ENCODE results near the gene TCP1.
"Not testable (repeated sequence)": the region's sequence is repeated elsewhere in the genome, so short reads cannot be mapped to it uniquely, and the experiment has no call there.

The TCP1 gene

DNA sequence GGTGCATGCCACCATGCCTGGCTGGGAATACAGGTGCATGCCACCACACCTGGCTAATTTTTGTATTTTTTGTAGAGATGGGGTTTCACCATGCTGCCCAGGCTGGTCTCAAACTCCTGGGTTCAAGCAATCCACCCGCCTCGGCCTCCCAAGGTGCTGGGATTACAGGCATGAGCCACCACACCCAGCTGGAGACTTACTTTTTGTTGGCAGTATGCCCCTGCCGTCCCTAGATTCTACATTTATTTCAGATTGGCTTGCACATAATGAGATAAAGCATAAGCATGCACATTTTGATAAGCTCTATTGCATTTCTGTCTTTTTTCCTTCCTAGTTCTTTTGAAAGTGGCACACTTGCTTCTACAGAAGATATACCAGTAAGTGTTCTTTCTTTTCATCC, 27.4 kb upstream of the TCP1 start:
- DNase-seq, result not testable (repeated sequence)

DNA sequence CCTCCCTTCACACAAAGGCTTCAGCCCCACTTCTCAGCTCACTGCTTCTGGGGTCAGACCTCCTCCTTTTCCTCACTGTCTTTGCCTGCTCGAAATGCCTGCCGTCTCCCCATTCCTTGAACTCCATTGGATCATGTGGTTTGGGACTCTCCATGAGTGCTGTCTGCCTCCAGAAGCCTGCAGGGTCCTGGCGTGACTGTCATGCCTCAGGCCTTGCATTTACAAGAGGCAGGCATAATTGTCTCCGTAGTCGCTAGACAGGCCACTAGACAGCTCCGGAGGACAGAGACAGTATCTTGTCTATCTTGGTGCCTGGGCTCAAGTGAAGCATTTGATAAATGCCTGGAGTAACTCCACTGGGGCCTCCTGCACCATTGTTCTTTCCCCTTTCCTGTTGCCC, 26.0 kb upstream of the TCP1 start:
- DNase-seq, result no peak

DNA sequence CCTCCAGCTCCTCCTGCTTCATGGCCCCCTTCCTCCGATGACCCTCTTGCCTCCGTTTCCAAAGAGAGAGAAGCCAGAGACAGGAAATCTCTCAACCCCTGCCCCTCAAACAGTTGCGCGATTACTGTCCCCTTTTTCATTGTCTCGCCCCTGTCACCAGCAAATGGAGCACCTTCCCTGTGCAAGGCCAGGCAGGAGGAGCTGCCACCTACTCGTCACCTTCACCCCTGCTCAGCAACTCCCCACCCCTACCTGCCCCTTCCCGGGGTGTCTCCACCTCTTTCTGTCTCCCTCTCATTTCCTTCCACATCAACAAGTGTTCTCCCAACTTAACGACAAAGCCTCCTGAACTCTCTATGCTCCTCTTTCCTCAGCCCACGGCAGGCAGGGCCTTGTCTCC, 24.4 kb upstream of the TCP1 start:
- DNase-seq, result no peak

DNA sequence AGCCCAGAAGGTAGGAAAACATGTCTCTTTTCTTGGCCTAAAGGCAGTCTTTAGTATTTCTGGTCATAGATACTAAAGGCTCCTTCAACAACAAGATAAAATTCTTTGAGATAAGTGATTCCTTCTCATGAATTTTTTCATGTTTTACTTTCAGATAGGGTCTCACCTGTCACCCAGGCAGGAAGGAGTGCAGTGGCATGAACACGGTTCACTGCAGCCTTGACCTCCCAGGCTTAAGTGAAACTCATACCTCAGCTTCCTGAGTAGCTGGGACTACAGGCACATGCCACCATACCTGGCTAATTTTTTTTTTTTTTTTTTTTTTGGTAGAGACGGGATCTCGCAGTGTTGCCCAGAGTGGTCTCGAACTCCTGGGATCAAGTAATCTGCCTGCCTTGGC, 19.7 kb upstream of the TCP1 start:
- no peak for DNase-seq

DNA sequence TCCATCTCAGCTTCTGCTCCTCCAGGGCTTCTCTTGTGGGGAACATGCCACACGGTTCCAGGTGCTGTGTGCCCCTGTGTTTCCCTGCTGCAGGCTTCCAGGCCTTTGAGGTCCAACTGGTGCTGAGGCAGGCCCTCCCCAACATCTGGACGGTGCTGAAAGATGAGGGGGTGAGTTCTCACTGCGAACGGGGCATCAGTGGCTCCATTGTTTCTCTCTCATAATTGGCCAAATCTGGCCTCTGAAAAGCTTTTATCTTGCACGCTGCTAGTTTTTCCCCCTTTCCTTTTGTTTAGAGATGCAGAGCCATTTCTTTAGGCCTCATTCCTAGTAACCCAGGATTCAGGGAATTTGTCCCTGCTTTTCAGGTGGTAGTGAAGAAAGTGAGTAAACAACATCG, 19.2 kb upstream of the TCP1 start:
- DNase-seq, result no peak

DNA sequence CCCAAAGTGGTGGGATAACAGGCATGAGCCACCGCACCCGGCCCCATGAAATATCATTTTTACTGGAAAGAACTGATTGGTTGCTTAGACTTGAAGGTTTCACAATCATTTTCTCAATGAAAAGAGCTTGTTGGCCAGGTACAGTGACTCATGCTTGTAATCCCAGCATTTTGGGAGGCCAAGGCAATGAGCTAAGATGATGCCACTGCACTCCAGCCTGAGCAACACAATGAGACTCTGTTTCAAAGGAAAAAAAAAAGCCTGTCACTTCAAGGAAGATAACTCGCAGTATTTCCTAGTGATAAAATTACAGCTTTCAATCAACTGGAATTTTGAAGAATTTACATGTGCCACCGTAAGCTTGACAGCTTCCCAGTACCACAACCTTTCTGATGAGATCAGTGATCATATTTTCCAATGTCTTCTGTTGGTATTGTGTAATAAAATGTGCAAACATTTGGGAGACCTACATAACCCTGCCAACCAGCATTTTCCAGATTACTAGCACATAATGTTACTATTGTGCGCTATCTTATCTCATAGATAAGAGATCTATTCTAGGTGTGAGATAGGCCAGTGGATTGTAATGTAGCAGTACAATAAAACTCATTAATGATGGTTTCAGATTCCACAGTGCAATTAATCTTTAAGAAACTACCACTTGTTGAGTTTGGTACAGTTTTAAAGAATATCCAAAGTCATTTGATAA, 17.9 kb upstream of the TCP1 start:
- DNase-seq, result no peak

DNA sequence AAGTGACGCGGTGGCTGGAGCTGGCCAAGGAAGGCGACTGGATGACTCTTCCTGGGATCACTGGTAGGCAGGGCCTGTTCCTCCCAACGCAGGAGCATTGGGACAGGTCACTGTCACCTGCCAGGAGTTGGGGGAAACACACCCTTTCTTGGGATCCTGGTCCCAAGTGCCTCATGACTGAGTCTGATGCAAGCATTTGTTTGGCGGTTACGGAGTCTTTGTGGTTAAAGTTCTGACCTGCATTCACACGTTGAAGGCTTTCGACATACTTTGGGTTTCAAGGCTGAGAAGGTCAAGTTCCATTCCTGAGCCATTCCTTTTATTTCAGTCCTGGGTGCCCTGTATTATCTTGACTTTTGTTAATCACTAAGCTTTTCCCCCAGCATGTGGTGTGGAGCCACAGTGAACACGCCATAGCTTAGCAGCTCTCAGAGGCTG, 16.6 kb upstream of the TCP1 start:
- DNase-seq, result no peak

DNA sequence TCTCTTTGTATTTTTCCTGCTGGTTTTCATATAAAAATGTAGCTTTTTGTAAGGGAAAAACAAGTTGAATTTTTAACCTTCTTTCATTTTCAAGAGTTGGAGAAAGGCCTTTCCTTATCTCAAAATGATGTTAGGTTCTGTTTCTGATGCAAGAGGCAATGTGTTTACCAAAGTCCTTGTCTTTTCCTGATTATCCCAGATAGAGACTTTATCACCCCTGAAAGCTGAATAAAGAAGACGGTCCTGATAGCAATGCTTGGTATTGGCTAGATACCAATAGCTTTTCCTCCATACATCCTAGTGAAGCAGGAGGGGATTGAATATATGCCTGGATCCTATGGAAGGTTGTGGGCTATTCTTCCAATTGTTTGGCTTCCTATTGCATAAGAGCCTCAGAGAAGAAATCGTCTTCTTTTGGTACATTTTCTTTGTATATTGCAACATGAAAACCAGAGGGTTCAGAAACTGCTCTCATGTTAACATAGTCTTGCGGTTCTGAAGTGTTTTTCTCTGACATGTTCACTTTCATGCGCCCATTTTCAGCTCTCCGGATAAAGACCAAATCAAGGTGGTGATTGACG, 16.1 kb upstream of the TCP1 start:
- no peak for DNase-seq

DNA sequence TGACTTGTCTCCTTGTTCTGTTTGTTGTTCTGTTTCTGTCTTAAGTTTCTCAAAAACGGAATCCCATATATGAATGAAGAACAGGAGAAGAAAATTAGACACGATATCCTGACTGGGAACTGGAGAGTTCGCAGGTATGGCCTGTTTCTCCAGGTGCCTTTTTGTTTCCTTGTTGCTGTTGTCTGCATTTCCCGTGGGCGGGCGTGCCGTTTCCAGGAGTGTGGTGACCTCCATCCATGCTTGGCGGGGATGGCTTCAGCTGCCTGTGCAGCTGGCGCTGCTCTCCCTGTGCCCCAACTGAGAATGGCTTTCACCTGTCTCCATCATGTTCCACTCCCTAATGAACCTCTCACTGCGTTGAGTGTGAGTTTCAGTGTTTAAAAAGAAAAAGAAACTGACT, 15.1 kb upstream of the TCP1 start:
- DNase-seq, result no peak

DNA sequence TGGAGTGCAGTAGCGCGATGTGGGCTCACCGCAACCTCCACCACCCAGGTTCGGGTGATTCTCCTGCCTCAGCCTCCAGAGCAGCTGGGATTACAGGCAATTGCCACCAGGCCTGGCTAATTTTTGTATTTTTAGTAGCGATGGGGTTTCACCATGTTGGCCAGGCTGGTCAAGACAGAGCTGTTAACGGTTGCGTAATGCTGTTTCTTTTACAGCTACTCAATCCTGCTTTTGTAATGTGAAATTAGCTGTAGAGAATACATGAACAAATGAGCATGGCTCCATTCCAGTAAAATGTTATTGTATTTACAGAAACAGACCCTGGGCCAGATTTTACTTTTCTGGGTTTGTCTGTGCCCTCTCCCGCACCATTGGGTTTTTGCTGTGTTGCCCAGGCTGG, 12.5 kb upstream of the TCP1 start:
- peak in 1 of 2 donors; percentile 9 for DNase-seq

DNA sequence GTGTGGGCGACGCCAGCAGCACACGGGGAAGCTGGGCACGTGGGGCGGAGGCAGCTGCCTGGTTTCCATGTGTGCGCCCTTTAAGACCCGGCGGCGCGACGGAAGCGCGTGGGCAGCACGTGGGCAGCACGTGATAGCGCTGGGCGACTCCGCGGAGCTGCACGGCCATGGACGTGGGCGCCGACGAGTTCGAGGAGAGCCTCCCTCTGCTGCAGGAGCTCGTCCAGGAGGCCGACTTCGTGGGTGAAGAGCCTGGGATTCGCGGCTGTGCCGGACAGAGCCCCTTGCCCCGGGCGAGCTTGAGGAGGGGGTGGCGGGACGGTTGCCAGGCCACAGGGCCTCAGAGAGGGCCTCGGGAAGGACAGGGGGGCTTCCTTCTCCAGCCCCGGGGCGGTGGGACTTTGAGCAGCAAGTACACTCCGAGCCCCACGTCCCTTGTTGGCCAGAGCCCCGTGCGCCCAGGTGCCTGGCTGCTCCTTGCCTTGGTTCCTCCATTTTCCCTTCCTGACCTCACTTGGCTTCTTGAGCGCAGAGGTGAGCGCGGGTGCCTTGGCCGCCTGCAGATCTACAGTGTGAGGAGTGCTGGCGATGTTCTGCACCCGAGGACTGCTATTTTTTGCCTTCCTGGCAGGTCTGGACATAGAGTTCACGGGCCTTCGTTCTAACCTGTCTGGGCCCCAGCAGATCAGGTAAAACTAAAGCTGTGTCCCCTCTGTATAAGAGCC, 10.9 kb upstream of the TCP1 start, which contains the start of gene PNLDC1:
TSS of gene PNLDC1 (plus strand) at position 136 of the 725 bp plus-strand sequence. CDS start at position 168, 32 bp downstream.
- no peak for DNase-seq

DNA sequence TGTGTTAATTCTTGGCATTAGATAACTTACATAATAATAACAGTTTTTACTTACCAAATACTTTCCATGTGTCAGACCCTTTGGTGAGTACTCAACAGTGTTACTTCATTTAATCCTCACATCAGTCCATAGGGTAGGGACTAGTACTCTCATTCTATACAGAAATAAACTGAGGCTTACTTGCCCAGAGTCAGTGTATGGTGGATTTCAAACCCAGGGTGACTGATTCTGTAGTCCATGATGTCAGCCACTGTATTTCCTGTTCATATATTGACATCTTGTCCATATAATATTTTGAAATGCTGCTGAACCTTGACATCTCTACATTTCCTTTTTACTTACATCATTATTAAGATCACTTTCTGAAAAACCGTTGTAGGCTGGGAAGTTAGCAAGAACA, 8.2 kb upstream of the TCP1 start:
- no peak for DNase-seq

DNA sequence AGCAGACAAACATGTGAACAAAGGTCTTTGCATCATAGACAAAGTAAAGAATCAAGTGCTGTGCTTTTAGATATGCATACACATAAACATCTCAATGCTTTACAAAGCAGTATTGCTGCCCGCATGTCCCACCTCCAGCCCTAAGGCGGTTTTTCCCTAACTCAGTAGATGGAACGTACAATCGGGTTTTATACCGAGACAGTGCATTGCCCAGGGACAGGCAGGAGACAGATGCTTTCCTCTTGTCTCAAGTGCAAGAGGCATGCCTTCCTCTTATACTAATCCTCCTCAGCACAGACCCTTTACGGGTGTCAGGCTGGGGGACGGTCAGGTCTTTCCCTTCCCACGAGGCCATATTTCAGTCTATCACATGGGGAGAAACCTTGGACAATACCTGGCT, 5.6 kb upstream of the TCP1 start:
- not testable (repeated sequence) for DNase-seq

DNA sequence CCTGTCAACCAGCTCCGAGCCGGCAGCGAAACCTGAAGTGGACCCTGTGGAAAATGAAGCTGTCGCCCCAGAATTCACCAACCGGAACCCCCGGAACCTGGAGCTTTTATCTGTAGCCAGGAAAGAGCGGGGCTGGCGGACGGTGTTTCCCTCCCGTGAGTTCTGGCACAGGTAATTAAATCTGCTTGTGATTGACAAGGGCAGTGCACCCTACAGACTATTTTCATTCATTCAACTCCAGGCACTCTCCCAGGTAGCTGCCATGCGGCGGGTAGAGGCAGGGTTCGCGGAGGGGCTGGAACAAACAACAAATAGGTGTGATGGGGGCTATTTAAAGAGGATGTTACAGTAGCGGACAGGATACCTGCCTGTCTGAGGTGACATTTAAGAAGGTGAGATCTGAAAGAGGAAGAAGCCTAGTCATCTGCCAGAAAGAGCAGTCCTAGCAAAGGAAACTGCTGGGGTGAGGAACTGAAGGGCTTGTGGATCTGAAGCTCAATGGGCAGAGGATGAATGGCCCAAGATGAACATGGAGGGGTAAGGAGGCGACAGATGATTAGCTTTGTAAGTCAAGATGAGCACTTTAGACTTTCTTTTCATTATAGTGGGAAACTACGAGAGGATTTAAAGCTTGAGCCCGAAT, 1.7 kb upstream of the TCP1 start:
- DNase-seq, result peak in 1 of 2 donors; percentile 13

DNA sequence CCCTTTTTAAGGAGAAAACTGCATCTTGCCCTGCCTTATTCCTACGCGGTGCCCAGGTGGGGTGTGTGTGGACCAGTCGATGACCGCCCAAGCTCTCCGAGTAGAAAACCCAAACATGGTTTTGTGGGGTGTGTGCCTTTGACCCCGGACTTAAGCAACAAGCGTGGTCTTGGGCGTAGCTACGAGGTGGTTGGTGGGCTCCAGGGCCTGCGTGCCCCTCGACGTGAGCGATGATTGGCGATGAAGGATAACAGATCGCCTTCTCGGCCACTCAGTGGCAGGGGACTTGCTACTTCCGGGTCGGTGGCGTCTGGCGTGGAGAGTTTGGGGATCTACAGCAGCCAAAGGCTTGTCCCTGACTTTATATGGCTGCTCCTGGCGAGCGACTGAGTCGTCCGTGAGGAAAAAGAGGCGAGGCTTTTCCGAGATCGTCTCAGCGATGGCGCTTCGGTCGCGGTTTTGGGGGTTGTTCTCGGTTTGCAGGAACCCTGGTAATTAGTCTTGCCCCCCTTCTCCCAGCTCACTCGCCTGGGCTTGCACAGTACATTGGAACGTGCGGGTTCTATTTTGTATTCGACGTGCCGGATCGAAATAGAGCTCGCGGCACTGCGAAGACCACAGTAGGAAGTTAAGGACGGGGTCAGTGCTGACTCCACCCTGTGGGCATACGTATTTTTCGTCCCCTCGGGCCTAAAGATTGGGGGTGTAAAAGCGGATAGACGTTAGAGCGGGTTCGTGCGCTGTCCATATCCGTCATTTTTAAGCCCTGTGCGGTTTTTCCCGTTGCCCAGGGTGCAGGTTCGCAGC, 950 bp upstream of the TCP1 start, which contains the start of gene MRPL18:
TSS of gene MRPL18 (plus strand) at position 319 of the 807 bp plus-strand sequence. CDS start at position 440, 121 bp downstream.
- DNase-seq, result peak; percentile 91 to 96

DNA sequence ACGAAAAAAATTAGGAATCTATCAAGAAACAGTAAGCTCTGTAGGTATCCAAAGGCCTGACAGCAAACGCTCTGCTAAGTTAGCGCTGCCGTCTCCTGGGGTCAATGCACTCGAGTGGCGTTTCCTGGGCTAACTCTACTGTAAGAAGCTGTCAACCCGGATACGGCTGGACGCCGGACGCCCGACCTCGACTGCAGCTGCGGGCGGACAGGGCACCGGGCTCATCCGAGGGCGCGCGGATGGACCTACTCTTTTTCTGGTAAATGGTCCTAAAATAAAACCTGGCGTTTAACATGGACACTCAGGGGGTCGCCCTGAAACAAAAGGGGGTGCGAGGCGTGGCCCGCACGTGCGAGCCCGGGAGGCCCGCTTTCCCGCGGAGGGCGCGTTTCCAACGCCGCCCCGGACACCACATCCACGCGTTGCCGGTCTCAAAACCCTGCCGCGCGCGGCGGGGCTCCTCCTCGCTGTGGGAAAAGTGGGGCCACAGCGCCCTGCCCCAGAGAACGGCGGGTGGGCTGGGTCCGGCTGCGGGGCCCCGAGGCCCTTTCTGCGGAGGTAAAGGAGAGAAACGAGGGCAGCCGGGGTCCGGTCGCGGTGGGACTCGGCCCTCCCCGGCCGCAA, 537 bp downstream of the TCP1 start:
- peak; percentile 9 to 38 for DNase-seq

DNA sequence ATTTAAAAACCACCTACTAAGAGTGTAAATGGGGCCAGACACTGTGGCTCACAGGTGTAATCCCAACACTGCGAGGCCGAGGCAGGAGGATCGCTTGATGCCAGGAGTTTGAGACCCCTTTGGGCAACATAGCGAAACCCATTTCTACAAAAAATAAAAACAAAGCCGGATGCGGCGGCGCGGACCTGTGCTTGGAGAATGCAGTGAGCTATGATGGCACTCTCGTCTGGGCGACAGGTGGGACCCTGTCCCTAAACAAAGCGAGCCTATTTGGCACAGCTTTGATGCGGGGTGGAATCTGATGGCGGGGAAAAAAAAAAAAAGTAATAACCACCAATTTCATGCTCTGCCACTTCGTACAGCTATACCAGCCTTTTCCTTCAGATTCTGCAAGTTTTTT, 1.1 kb downstream of the TCP1 start:
- DNase-seq, result no peak

DNA sequence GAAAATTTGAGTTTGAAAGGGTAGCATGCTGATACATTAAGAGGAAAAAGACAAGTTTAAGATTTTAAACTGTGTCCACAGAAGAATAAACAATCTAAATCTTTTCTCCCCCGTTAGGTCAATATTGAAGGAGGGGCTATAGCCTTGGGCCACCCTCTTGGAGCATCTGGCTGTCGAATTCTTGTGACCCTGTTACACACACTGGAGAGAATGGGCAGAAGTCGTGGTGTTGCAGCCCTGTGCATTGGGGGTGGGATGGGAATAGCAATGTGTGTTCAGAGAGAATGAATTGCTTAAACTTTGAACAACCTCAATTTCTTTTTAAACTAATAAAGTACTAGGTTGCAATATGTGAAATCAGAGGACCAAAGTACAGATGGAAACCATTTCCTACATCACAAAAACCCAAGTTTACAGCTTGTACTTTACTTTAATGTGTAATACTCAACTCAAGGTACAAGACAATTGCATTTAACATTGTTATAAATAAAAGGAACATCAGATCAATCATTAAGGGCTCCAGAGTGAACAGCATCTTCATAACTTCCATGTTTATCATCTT, 10.8 kb downstream of the TCP1 start:
- DNase-seq, result no peak

DNA sequence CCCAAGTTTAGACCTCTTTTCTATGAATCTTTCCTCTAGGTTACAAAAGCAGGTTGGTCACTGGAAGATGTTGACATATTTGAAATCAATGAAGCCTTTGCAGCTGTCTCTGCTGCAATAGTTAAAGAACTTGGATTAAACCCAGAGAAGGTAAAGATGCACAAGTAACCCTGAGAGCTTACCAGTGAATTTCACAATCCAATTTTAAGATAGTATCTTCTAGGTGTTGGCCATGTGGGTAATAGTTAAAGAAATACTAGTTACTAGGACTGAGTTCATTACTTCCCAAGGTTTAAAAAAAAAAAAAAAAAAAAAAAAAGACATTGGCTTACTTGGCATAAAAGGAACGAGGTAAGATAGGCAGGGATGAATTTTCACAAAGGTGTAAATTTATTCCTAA, 11.3 kb downstream of the TCP1 start:
- no peak for DNase-seq

DNA sequence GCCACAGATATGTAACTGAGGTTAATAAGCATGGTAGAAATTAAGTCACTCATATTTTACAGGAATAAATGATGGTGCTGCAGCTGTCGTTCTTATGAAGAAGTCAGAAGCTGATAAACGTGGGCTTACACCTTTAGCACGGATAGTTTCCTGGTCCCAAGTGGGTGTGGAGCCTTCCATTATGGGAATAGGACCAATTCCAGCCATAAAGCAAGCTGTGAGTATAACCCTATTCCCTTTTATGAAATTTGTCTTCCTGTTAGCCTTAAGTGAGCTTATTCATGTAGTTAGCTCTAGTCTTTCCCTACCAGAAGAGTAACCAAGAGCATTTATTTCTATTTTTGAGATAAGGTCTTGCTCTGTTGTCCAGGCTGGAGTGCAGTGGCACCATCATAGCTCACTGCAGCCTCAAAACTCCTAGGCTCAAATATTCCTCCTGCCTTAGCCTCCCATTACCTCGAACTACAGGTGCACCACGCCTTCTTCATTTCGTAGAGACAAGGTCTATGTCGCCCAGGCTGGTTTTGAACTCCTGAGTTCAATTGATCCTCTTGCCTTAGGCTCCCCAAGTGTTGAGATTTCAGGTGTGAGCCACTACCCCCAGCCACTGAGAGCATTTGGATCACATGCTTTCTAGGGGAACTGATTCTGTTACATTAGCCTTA, 12.0 kb downstream of the TCP1 start:
- DNase-seq, result no peak

DNA sequence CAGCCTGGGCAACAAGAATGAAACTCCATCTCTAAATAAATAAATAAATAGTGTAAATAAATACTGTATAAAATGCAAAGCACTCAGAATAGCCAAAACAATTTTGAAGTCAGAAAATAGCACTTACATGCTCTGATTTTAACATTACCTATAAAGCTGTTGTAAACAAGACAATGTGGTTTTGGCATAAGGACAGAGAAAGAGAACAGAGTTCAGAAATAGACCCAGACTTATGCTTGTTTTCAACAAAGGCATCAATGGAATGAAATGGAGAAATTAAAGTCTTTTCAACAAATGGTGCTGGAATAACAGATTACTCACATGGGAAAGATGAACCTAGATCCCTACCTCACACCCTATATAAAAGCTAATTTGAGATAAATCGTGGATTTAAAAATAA, 17.2 kb downstream of the TCP1 start:
- DNase-seq, result no peak

Data from inflammatory macrophage treated with lipopolysaccharide for 1 hour (primary cell).